Vagina (tissue), 2 donors: ENCODE data around the gene IGDCC3.

Experiments used
- CTCF ChIP-seq, 3 experiments: fragments of 450-650 bp in 2 of 3; fragments of 200-600 bp in 1 of 3; sonication (generic) in 1 of 3; IDR thresholded peaks; one replicate each; pipeline ENCODE4 v1.5.1; 2017 to 2019; ENCODE audit warnings: antibody characterized with exemption in 3 of 3, mild to moderate bottlenecking in 2 of 3, moderate library complexity in 2 of 3
- POLR2AphosphoS5 ChIP-seq, 2 donors: sonication (generic); formaldehyde crosslinking; IDR thresholded peaks; one replicate each; pipeline ENCODE4 v1.9.0; 2017; ENCODE audit warnings: antibody characterized with exemption in 2 of 2, mild to moderate bottlenecking in 2 of 2, low read depth in 1 of 2; ENCODE audit not compliant: insufficient read depth in 1 of 2

DNA sequence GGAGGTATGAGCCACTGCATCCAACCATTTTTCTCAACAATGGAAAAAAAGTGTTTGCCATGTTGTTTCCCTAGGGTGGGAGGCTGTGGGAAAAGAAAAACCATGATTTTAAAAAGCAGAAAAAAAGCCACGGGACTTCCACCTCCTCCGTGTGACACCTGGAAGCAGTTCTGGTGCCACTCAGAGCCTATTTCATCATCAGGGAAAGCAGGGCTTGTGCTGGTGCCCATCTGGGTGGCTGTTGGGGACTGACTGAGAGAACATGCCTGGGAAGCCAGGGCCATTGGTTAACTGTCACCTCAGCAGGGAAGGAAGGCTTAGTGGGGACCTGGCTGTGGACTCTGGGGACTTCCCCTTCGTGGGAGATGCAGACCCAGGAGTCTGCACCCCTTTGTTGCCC is 66.0 kb downstream of the IGDCC3 start:
- TF ChIP-seq CTCF (IDR thresholded peaks at IDR 0.05), result no peak
- no peak for TF ChIP-seq POLR2AphosphoS5 (IDR thresholded peaks at IDR 0.05; ENCODE audit: insufficient read depth in 1 of 2, low read depth in 1 of 2)
